ENCODE results near the gene UROC1. TPM values are rescaled to one million over a fixed set of nuclear protein-coding genes. Genes with fewer than 3 reads are reported as not detected.

Gene UROC1
- total RNA-seq, 1 experiment from 2014 or later = 0.02 TPM

- no peak for DNase-seq (ENCODE audit: low read depth)
Observed at GRCh38 chr3:126461450-126462070, 56.0 kb downstream of the UROC1 start.

- DNase-seq (ENCODE audit: low read depth) = no peak
Observed at GRCh38 chr3:126460381-126460780, 57.2 kb downstream of the UROC1 start.

- DNase-seq (ENCODE audit: low read depth) = no peak
Observed at GRCh38 chr3:126459763-126460127, 57.8 kb downstream of the UROC1 start.

GRCh38 chr3:126459111-126459762 is 58.3 kb downstream of the UROC1 start:
- DNase-seq (ENCODE audit: low read depth) = no peak

- DNase-seq (ENCODE audit: low read depth) = no peak
Observed at GRCh38 chr3:126456766-126457388, 60.7 kb downstream of the UROC1 start.

GRCh38 chr3:126456211-126456610 is 61.4 kb downstream of the UROC1 start:
- DNase-seq (ENCODE audit: low read depth) = no peak

- DNase-seq (ENCODE audit: low read depth) = no peak
Observed at GRCh38 chr3:126454437-126455198, 63.0 kb downstream of the UROC1 start.

GRCh38 chr3:126454025-126454424 is 63.5 kb downstream of the UROC1 start:
- no peak for DNase-seq (ENCODE audit: low read depth)

- DNase-seq (ENCODE audit: low read depth) = no peak
Observed at GRCh38 chr3:126452213-126452612, 65.4 kb downstream of the UROC1 start.

GRCh38 chr3:126451511-126451910 is 66.1 kb downstream of the UROC1 start:
- no peak for DNase-seq (ENCODE audit: low read depth)

- DNase-seq (ENCODE audit: low read depth) = no peak
Observed at GRCh38 chr3:126450744-126451143, 66.8 kb downstream of the UROC1 start.

- DNase-seq (ENCODE audit: low read depth) = no peak
Observed at GRCh38 chr3:126450219-126450618, 67.4 kb downstream of the UROC1 start.

GRCh38 chr3:126449621-126450051 is 67.9 kb downstream of the UROC1 start:
- no peak for DNase-seq (ENCODE audit: low read depth)

- no peak for DNase-seq (ENCODE audit: low read depth)
Observed at GRCh38 chr3:126448893-126449180, 68.7 kb downstream of the UROC1 start.

- no peak for DNase-seq (ENCODE audit: low read depth)
Observed at GRCh38 chr3:126448136-126448892, 69.3 kb downstream of the UROC1 start.

GRCh38 chr3:126447456-126448106 is 70.0 kb downstream of the UROC1 start:
- DNase-seq (ENCODE audit: low read depth) = no peak

GRCh38 chr3:126446791-126447190 is 70.8 kb downstream of the UROC1 start:
- no peak for DNase-seq (ENCODE audit: low read depth)

- DNase-seq (ENCODE audit: low read depth) = no peak
Observed at GRCh38 chr3:126446301-126446700, 71.3 kb downstream of the UROC1 start.

- DNase-seq (ENCODE audit: low read depth) = no peak
Observed at GRCh38 chr3:126445506-126445905, 72.1 kb downstream of the UROC1 start.

- DNase-seq (ENCODE audit: low read depth) = no peak
Observed at GRCh38 chr3:126442856-126443242, 74.7 kb downstream of the UROC1 start.

GRCh38 chr3:126442094-126442855 is 75.3 kb downstream of the UROC1 start:
- DNase-seq (ENCODE audit: low read depth) = no peak

Data from M059J (cell line).